GM12801 (cell line): ENCODE measurements around the gene SNRNP27.

Experiments used
- TF ChIP-seq, protein P1 (sequence below): IDR thresholded peaks from one replicate; pipeline ENCODE4 v1.5.1; 2011; ENCODE audit warnings: control low read depth; ENCODE audit not compliant: insufficient read length; ENCODE audit errors: extremely low read depth

Gene SNRNP27

DNA sequence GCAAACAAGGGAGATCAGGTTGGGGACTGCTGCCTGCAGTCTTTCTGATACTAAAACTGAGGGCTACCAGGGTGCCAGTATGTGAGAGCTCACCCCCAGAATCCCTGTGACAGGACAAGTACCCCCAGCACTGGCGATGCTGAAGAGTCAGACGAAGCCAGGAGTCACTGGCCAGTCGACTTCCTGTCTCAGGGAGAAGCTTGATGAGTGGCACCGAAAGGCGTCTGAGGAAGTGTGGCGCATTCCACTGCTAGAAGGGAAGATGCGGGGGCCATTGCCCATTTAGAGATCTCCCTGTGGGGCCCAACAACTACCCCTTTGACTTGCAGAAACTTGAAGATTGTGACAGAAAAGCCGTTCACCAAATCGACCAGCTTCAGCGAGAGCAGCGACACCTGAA lies 43.1 kb downstream of the SNRNP27 start:
- TF ChIP-seq, protein P1, sequence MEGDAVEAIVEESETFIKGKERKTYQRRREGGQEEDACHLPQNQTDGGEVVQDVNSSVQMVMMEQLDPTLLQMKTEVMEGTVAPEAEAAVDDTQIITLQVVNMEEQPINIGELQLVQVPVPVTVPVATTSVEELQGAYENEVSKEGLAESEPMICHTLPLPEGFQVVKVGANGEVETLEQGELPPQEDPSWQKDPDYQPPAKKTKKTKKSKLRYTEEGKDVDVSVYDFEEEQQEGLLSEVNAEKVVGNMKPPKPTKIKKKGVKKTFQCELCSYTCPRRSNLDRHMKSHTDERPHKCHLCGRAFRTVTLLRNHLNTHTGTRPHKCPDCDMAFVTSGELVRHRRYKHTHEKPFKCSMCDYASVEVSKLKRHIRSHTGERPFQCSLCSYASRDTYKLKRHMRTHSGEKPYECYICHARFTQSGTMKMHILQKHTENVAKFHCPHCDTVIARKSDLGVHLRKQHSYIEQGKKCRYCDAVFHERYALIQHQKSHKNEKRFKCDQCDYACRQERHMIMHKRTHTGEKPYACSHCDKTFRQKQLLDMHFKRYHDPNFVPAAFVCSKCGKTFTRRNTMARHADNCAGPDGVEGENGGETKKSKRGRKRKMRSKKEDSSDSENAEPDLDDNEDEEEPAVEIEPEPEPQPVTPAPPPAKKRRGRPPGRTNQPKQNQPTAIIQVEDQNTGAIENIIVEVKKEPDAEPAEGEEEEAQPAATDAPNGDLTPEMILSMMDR = no peak

DNA sequence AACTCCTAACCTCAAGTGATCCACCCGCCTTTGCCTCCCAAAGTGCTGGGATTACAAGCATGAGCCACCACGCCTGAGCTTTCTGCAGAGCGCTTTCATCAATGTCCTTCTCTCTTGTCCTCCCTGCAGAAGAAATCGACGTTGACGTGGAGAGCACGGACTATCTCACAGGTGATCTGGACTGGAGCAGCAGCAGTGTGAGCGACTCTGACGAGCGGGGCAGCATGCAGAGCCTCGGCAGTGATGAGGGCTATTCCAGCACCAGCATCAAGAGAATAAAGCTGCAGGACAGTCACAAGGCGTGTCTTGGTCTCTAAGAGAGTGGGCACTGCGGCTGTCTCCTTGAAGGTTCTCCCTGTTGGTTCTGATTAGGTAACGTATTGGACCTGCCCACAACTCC lies 44.2 kb downstream of the SNRNP27 start:
- TF ChIP-seq, protein P1 = no peak

DNA sequence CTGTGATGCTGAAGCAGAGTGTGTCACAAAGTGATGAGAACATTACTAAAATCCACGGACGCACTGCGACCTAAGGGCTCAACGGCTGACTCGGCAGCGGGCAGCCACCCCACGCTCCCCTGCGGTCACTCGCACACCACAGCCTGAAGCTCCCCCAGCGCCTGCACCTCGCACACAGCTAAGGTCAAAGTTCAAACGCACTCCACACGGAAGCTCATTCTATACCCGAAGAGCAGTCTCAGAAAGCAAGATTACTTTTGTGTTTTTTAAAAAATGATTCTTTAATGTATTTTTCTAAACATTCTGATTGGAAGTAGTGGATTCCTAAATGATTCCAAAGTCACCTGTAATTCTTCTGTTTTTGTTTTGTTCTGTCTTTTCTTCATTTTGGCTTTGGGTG lies 46.0 kb downstream of the SNRNP27 start:
- TF ChIP-seq, protein P1 = no peak

DNA sequence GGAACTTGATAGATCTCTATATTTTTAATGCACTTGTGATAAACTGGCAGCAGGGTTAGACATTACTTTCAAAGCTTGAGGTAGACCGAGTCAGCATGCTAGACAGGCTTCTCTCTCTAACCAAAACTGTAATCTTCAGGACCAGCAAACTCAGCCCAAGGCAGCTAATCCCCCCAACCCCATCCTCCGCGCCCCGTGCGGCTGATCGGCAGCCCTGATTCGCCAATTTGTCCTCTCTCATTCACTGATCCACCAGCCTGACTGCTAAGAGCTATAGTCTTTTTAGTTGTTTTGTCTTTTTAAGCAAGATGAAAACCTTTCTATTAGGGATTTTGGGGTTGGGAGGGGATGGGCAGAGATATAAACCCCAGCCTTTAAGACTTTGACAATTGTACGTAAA lies 46.9 kb downstream of the SNRNP27 start:
- TF ChIP-seq, protein P1 = no peak

DNA sequence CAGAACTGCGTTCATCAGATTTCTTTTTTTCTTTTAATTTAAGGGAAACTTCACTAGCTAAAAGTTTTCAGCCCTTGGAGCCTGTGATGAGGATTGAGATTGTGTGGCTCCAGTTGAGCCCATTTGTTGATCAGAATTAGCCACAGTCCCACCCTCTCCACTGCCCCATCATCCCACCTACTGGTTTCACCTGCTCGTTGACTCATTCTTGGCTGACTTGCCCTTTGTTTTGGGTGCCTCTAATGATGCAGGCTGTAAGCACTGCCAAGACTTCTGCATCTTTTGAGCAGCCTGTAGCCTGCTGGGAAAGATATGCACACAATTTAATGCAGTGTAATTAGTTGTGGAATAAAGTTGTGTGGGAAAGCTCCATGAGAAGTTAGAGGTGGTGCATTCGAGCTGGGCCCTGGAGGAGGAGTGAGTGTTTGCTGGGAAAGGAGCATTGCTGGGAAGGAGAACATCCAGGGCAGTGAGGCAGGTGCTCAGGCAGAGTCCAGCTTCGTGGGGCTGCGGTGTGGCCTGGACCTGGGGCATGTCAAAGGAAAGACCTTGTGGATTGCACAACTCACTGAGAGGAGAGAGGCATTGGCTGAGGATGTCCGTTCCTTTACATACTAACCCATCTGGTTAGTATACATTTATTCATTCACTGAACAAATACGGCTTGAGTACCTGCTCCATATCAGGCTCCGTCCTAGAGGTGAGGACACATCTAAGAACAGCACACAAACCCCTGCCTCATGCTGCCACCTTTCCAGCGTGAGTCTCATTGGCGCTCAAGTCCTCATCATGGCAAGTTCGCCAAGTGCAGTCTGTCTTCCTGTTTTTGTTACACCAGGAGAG lies 49.5 kb downstream of the SNRNP27 start:
- TF ChIP-seq, protein P1 = no peak

DNA sequence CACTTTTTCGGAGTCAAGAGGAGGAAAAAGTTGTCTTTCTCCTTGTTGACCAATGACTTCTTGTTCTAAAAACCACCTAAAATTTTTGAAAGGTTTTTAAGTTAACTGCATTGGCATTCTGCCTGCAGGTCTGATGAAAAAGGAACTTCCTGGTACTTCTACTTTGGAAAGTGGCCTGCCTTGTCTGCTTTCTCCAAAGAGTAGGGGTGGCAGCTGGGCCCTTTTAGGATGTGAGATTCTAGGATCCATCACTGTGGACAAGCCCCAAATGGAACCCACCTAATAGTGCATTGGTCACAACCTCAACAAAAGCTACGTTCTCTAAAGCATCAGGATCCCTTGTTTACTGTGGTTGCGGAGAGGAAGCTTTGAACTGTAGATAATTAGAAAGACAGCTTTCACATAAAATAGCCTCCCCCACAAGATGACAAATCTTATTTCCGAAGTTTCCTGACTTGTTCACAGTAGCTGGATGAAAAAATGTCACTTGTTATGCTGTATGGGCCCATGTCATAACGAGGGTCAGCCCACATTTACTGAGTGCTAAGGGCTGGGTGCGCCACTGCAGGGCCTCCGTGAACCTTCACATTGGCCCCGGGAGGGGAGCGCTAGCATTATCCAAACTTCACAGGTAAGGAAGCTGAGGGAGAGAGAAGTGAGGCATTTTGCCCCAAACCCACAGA lies 50.2 kb downstream of the SNRNP27 start:
- TF ChIP-seq, protein P1 = no peak

DNA sequence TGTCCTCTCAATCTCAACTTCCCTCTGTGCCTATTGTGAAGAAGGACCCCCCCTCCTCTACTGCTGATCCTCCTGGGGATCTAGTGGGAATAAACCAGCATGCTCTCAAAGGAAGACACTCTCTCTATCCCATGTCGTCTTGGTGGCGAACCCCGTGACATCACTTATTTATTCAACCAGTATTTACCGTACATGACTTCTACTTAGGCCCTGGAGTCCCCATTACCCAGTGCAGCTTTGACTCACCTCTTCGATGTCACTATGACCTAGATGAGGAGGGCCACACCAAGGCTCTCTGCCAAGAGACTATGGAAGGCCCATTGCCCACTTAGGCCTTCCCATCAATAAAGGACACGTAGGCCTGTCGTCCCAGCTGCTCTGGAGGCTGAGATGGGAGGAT lies 51.0 kb downstream of the SNRNP27 start:
- TF ChIP-seq, protein P1 = no peak
